NCI-H187 treated with DMSO at 0.1 percent for 48 hours (cell line): ENCODE measurements around the gene LRRD1.
A peak's percentile ranks its signal among the peaks of the same experiment; 100 is the strongest.
"Not testable (repeated sequence)": the region's sequence is repeated elsewhere in the genome, so short reads cannot be mapped to it uniquely, and the experiment has no call there.

Source experiments
- DNase-seq: peaks from one replicate; lab custom pipeline; 2025; lab: John Stamatoyannopoulos, UW

LRRD1 gene

GRCh38 chr7:92178928-92179924 lies at the start of gene LRRD1:
TSS of gene LRRD1 (minus strand) at chr7:92179142. CDS start at chr7:92165202, 13,940 bp downstream.
- peak; percentile 23 for DNase-seq

DNA sequence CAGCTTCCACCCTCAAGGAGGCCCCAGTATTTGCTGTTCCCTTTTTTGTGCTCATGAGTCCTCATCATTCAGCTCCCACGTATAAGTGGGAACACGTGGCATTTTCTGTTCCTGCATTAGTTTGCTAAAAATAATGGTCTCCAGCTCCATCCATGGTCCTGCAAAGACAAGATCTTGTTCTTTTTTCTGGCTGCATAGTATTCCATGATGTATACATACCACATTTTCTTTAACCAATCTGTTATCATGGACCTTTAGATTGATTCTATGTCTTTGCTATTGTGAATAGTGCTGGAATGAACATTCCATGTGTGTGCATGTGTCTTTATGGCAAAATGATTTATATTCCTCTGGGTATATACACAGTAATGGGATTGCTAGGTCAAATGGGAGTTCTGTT lies 49.8 kb upstream of the LRRD1 start:
- DNase-seq = no peak

- DNase-seq = no peak
These were observed 49.2 kb upstream of the LRRD1 start for GRCh38 chr7:92228100-92228499.

GRCh38 chr7:92226981-92227380 lies 48.0 kb upstream of the LRRD1 start:
- no peak for DNase-seq

GRCh38 chr7:92221766-92222165 lies 42.8 kb upstream of the LRRD1 start:
- no peak for DNase-seq

- DNase-seq = no peak
These were observed 27.7 kb upstream of the LRRD1 start for GRCh38 chr7:92206672-92207071.

GRCh38 chr7:92205987-92206386 lies 27.0 kb upstream of the LRRD1 start:
- DNase-seq = no peak

DNA sequence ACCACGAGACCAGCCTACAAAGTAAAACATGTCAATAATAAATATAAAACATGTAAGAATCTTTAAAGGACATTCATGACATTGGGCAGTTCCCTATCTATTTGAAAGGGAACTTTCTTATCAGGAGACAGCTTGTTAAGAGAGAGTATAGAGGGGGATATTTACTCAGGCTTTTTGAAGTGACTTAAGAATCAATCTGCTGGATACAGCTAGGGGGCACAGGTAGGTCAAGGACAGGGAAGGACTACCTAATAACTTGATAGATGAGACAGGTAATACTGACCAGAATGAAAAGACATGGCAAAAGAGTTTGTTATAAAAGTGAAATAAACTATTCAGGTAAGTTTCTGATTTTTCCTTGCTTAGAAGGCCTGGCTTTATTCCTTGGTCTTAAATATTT lies 21.8 kb upstream of the LRRD1 start:
- no peak for DNase-seq

DNA sequence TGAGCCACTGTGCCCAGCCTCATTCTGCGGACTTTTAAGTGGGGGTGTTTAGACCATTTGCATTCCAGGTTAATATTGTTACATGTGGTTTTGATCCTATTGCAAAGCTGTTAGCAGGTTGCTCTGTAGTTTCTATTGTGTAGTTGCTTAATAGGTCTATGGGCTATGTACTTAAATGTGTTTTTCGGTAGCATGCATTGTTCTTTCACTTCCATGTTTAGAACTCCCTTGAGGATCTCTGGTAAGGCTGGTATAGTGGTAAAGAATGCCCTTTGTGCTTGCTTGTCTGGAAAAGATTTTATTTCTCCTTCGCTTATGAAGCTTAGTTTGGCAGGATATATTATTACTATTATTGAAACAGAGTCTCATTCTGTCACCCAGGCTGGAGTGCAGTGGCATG lies 13.4 kb upstream of the LRRD1 start:
- no peak for DNase-seq

DNA sequence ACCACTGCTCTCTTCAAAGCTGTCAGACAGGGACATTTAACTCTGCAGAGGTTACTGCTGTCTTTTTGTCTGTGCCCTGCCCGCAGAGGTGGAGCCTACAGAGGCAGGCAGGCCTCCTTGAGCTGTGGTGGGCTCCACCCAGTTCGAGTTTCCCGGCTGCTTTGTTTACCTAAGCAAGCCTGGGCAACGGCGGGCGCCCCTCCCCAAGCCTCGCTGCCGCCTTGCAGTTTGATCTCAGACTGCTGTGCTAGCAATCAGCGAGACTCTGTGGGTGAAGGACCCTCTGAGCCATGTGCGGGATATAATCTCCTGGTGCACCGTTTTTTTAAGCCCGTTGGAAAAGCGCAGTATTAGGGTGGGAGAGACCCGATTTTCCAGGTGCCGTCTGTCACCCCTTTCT lies 10.3 kb upstream of the LRRD1 start:
- not testable (repeated sequence) for DNase-seq

DNA sequence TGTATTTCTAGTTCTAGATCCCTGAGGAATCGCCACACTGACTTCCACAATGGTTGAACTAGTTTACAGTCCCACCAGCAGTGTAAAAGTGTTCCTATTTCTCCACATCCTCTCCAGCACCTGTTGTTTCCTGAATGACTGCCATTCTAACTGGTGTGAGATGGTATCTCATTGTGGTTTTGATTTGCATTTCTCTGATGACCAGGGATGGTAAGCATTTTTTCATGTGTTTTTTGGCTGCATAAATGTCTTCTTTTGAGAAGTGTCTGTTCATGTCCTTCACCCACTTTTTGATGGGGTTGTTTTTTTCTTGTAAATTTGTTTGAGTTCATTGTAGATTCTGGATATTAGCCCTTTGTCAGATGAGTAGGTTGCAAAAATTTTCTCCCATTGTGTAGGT lies 5.4 kb upstream of the LRRD1 start:
- not testable (repeated sequence) for DNase-seq

DNA sequence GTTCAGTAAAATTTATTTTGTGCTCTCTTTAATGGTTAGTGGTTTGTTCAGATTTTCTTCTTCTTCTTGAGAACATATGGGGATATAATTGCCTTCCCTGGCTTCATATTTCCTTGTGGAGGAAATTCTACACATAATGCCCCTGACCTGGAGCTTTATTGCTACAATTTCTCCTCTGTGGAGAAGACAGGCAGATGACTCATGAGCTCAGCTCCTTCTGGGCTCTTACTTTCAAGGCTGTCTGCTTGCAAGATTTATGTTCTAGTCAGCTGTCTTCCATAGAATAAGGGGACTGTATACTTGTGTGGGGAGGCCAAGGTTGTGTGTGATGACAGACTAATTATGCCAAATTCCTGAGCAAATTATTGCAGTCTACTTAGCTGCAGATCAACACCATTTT lies 1.6 kb downstream of the LRRD1 start:
- no peak for DNase-seq

DNA sequence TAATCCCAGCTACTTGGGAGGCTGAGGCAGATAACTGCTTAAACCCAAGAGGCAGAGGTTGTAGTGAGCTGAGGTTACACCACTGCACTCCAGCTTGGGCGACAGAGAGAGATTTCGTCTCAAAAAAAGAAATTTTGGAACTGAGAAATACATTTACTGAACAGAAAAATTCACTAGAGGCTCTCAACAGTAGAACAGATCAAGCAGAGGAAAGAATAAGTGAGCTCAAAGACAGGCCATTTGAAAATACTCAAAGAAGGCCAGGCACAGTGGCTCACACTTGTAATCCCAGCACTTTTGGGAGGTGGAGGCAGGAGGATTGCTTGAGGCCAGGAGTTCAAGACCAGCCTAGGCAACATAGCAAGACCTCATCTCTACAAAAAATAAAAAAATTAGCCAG lies 9.4 kb downstream of the LRRD1 start:
- not testable (repeated sequence) for DNase-seq

DNA sequence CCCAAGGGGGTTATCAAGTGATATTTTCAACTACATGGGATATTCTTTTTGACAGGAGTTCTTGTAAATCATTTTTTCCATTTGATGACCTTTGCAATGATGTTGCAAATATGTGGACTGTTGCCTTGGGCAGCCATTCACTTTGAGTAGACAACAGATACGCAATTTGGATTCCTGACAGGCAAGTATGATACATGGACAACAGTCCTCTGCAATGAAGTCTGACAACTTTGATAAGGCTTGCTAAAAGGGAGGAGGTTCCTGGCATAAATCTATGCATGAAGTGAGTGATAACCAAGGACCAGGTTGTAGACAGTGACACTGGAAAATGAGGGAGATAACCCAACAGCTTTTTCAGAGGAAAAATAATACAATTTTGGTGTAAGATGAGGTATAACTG lies 17.7 kb downstream of the LRRD1 start:
- no peak for DNase-seq

- DNase-seq = no peak
These were observed 20.0 kb downstream of the LRRD1 start for GRCh38 chr7:92158660-92159575.

DNA sequence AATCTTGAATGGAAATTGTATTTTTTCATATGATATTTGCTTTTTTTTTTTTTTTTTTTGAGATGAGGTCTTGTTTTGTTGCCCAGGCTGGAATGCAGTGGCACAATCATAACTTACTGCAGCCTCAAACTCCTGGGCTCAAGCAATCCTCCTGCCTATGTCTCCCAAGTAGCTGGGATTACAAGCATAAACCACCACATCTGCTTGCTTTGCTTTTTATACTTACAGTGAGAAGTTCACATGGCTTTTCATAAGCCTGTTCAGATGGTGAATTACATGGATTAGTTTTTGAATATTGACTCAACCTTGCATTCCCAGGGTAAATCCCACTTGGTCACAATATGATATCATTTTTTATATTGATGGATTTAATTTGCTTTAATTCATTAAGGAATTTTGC lies 22.0 kb downstream of the LRRD1 start:
- no peak for DNase-seq

- DNase-seq = no peak
These were observed 23.7 kb downstream of the LRRD1 start for GRCh38 chr7:92155108-92155739.

DNA sequence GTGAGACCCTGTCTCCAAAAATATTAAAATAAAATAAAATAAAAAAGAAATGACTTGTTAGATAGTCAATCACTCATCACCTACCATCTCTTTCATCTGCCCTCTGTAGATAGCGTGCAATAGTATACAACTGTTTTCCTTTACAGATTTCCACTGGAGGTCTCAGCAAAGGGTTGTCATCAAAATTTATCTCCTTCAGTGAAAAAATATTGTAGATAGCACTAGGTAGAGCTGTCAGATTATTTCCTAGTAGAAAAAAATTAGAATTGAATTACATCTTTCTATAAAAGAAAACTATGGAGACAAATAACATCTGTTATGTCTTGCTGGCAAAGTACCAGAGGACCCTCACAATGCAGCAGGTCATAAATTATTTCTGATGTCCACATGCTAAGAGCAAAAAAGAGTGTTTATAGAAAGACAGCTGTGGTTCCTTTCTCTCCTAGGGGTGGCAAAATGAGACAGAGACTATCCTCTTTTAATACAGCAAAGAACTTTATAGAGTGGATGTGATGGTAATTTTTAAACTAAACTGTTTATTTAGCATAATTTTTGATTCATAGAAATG lies 28.4 kb downstream of the LRRD1 start:
- DNase-seq = no peak

- DNase-seq = no peak
These were observed 29.2 kb downstream of the LRRD1 start for GRCh38 chr7:92149736-92150239.

GRCh38 chr7:92143192-92143880 lies 35.6 kb downstream of the LRRD1 start:
- not testable (repeated sequence) for DNase-seq

- not testable (repeated sequence) for DNase-seq
These were observed 36.2 kb downstream of the LRRD1 start for GRCh38 chr7:92142791-92143190.
